ENCODE results near the gene CACNA1C.

Gene CACNA1C

GRCh38 chr12:2417481-2418160 is 364.8 kb downstream of the CACNA1C start:
- in situ Hi-C loops (cut with MboI; ENCODE audit: low sequenced_read_pairs), result no loop called here

- in situ Hi-C loops (cut with MboI; ENCODE audit: low sequenced_read_pairs), result no loop called here
These were observed 365.8 kb downstream of the CACNA1C start for GRCh38 chr12:2418579-2418978.

GRCh38 chr12:2422591-2422990 is 369.8 kb downstream of the CACNA1C start:
- in situ Hi-C loops (cut with MboI; ENCODE audit: low sequenced_read_pairs), result no loop called here

GRCh38 chr12:2429032-2429431 is 376.2 kb downstream of the CACNA1C start:
- in situ Hi-C loops (cut with MboI; ENCODE audit: low sequenced_read_pairs), result no loop called here

GRCh38 chr12:2431810-2432209 is 379.0 kb downstream of the CACNA1C start:
- in situ Hi-C loops (cut with MboI; ENCODE audit: low sequenced_read_pairs), result no loop called here

- in situ Hi-C loops (cut with MboI; ENCODE audit: low sequenced_read_pairs), result no loop called here
These were observed 380.1 kb downstream of the CACNA1C start for GRCh38 chr12:2432856-2433255.

GRCh38 chr12:2435511-2435910 is 382.7 kb downstream of the CACNA1C start:
- in situ Hi-C loops (cut with MboI; ENCODE audit: low sequenced_read_pairs), result no loop called here

GRCh38 chr12:2439332-2440100 is 386.7 kb downstream of the CACNA1C start:
- in situ Hi-C loops (cut with MboI; ENCODE audit: low sequenced_read_pairs), result no loop called here

- in situ Hi-C loops (cut with MboI; ENCODE audit: low sequenced_read_pairs), result no loop called here
These were observed 391.0 kb downstream of the CACNA1C start for GRCh38 chr12:2443776-2444175.

GRCh38 chr12:2445968-2446367 is 393.2 kb downstream of the CACNA1C start:
- in situ Hi-C loops (cut with MboI; ENCODE audit: low sequenced_read_pairs), result no loop called here

GRCh38 chr12:2447861-2448260 is 395.1 kb downstream of the CACNA1C start:
- in situ Hi-C loops (cut with MboI; ENCODE audit: low sequenced_read_pairs), result no loop called here

GRCh38 chr12:2449586-2449985 is 396.8 kb downstream of the CACNA1C start:
- in situ Hi-C loops (cut with MboI; ENCODE audit: low sequenced_read_pairs), result no loop called here

- in situ Hi-C loops (cut with MboI; ENCODE audit: low sequenced_read_pairs), result no loop called here
These were observed 397.8 kb downstream of the CACNA1C start for GRCh38 chr12:2450553-2450952.

GRCh38 chr12:2451025-2451424 is 398.2 kb downstream of the CACNA1C start:
- in situ Hi-C loops (cut with MboI; ENCODE audit: low sequenced_read_pairs), result no loop called here

- in situ Hi-C loops (cut with MboI; ENCODE audit: low sequenced_read_pairs), result no loop called here
These were observed 398.7 kb downstream of the CACNA1C start for GRCh38 chr12:2451497-2451896.

GRCh38 chr12:2453076-2453760 is 400.4 kb downstream of the CACNA1C start:
- in situ Hi-C loops (cut with MboI; ENCODE audit: low sequenced_read_pairs), result no loop called here

- in situ Hi-C loops (cut with MboI; ENCODE audit: low sequenced_read_pairs), result no loop called here
These were observed 400.9 kb downstream of the CACNA1C start for GRCh38 chr12:2453761-2454090.

- in situ Hi-C loops (cut with MboI; ENCODE audit: low sequenced_read_pairs), result no loop called here
These were observed 401.9 kb downstream of the CACNA1C start for GRCh38 chr12:2454601-2455177.

- in situ Hi-C loops (cut with MboI; ENCODE audit: low sequenced_read_pairs), result no loop called here
These were observed 402.6 kb downstream of the CACNA1C start for GRCh38 chr12:2455410-2455809.

- in situ Hi-C loops (cut with MboI; ENCODE audit: low sequenced_read_pairs), result no loop called here
These were observed 403.5 kb downstream of the CACNA1C start for GRCh38 chr12:2456122-2456812.

- in situ Hi-C loops (cut with MboI; ENCODE audit: low sequenced_read_pairs), result no loop called here
These were observed 404.0 kb downstream of the CACNA1C start for GRCh38 chr12:2456813-2457186.

Data from HL-60/S4 treated with retinoic acid at 250 ng/mL for 4 days and 3 days (cell line).